PFSK-1 (cell line): ENCODE data around the gene CNDP2.

Experiments used
- FOXP2 ChIP-seq: optimal IDR thresholded peaks from 2 replicates; pipeline ENCODE3; 2011; ENCODE audit warnings: borderline replicate concordance, control low read depth, inconsistent platforms; ENCODE audit not compliant: insufficient read depth; ENCODE audit errors: extremely low read length, extremely low read depth
- POLR2AphosphoS5 ChIP-seq: IDR thresholded peaks from 2 replicates; pipeline ENCODE4 v1.6.1; 2012; ENCODE audit warnings: low read depth, mild to moderate bottlenecking, control low read depth, low read length, moderate library complexity
- SIN3A ChIP-seq: IDR thresholded peaks from 2 replicates; pipeline ENCODE4 v1.6.1; 2012; ENCODE audit warnings: mild to moderate bottlenecking, low read length, moderate library complexity, borderline replicate concordance; ENCODE audit not compliant: insufficient read depth
- TAF1 ChIP-seq: IDR thresholded peaks from 2 replicates; pipeline ENCODE4 v1.6.1; 2012; ENCODE audit warnings: low read length, control low read depth, borderline replicate concordance; ENCODE audit not compliant: insufficient read depth
- TF ChIP-seq, protein P1 (sequence below), 2 experiments: IDR thresholded peaks; 2 replicates each; pipeline versions ENCODE4 v1.6.1 to v1.8.0; 2011 to 2012; ENCODE audit warnings: low read depth in 2 of 2, low read length in 2 of 2, control low read depth in 1 of 2, inconsistent platforms in 1 of 2, mild to moderate bottlenecking in 1 of 2, moderate library complexity in 1 of 2; ENCODE audit not compliant: insufficient read depth in 1 of 2

DNA sequence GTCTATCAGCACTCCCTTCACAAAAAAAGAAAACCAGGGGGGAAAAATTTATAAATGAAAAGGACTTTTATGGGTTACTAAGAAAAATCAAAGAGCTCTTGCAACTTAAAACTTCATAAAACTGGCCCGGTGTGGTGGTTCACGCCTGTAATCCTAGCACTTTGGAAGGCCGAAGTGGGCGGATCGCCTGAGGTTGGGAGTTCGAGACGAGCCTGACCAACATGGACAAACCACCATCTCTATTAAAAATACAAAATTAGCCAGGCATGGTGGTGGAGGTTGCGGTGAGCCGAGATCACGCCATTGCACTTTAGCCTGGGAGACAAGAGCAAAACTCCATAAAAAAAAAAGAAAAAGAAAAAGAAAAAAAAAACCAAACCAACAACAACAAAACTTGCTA is 40.8 kb upstream of the CNDP2 start:
- TF ChIP-seq POLR2AphosphoS5 (no peak), FOXP2 (no peak), TAF1 (no peak), SIN3A (no peak)
- TF ChIP-seq, protein P1, sequence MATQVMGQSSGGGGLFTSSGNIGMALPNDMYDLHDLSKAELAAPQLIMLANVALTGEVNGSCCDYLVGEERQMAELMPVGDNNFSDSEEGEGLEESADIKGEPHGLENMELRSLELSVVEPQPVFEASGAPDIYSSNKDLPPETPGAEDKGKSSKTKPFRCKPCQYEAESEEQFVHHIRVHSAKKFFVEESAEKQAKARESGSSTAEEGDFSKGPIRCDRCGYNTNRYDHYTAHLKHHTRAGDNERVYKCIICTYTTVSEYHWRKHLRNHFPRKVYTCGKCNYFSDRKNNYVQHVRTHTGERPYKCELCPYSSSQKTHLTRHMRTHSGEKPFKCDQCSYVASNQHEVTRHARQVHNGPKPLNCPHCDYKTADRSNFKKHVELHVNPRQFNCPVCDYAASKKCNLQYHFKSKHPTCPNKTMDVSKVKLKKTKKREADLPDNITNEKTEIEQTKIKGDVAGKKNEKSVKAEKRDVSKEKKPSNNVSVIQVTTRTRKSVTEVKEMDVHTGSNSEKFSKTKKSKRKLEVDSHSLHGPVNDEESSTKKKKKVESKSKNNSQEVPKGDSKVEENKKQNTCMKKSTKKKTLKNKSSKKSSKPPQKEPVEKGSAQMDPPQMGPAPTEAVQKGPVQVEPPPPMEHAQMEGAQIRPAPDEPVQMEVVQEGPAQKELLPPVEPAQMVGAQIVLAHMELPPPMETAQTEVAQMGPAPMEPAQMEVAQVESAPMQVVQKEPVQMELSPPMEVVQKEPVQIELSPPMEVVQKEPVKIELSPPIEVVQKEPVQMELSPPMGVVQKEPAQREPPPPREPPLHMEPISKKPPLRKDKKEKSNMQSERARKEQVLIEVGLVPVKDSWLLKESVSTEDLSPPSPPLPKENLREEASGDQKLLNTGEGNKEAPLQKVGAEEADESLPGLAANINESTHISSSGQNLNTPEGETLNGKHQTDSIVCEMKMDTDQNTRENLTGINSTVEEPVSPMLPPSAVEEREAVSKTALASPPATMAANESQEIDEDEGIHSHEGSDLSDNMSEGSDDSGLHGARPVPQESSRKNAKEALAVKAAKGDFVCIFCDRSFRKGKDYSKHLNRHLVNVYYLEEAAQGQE (IDR thresholded peaks at IDR 0.05; ENCODE audit: insufficient read depth in 1 of 2, low read depth in 2 of 2, low read length in 2 of 2): no peak
